Measurements from ENCODE around the gene FBXL13. TPM values are rescaled to one million over a fixed set of nuclear protein-coding genes. Genes with fewer than 3 reads are reported as not detected.

FBXL13 gene
- total RNA-seq, 1 donor from 2014 or later = 2.5 TPM

GRCh38 chr7:102890971-102891692, 183.5 kb downstream of the FBXL13 start:
- intact Hi-C loops (cut with DNase I) = no loop called here
- no peak for DNase-seq (ENCODE audit: low spot score)
- no peak for ATAC-seq

GRCh38 chr7:102890292-102890970, 184.2 kb downstream of the FBXL13 start:
- ATAC-seq (no peak), DNase-seq (ENCODE audit: low spot score) (no peak)
- intact Hi-C loops (cut with DNase I) = no loop called here

- intact Hi-C loops (cut with DNase I) = no loop called here
- DNase-seq (ENCODE audit: low spot score) = no peak
- ATAC-seq = no peak
These were observed 184.7 kb downstream of the FBXL13 start for GRCh38 chr7:102889851-102890250.

- ATAC-seq = no peak
- intact Hi-C loops (cut with DNase I) = no loop called here
- DNase-seq (ENCODE audit: low spot score) = no peak
These were observed 185.9 kb downstream of the FBXL13 start for GRCh38 chr7:102888561-102889233.

GRCh38 chr7:102883098-102883860, 191.3 kb downstream of the FBXL13 start:
- DNase-seq (ENCODE audit: low spot score) = no peak
- intact Hi-C loops (cut with DNase I) = no loop called here
- ATAC-seq = no peak

DNA sequence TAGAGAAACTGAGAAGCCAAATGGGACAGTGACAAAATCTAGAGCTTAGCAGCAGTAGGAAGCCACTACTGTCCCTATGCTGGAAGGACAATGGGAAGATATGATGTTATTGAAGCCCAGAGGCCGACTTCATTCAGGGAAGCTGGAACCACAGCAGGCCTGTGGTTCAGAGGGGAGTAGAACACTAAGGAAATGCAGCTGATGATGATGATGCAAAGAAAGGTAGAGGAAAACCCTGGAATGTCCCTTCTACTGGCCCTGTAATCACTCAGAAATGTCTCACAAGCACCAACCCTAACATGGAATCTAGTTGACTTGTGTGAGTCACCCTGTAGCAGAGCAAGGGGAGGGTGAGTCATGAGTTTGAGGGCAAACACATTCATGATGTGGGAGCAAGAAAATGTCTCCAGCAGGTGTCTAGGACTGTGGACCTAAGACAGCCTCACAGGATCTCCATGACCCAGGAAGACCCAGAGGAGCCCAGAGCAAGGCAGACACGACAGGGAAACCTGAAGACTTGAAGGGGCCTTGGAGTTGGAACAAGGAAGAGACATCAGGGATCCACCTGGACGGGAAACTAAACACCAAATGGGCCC, 198.8 kb downstream of the FBXL13 start:
- ATAC-seq = no peak
- DNase-seq (ENCODE audit: low spot score) = no peak
- intact Hi-C loops (cut with DNase I) = no loop called here

DNA sequence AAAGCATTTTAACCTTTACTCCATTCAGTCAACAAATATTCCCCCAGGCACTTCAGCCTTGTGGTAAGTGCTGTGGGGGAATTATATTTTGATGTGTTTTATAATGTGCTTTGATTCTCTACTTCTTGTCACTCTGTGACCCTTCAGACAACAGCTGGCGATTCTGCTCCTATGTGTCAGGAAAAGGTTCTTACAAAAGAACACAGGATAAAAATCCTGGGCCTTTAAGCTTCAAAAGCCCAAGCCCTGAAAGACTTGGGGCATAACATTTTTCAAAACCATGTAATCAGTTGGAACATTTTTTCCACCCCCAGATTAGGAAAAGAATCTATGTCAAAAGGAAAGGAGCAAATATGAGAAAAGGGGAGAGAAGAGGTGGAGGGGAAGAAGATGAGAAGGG, 199.6 kb downstream of the FBXL13 start:
- ATAC-seq (no peak), DNase-seq (ENCODE audit: low spot score) (no peak)
- intact Hi-C loops (cut with DNase I) = no loop called here

- ATAC-seq (no peak), DNase-seq (ENCODE audit: low spot score) (no peak)
- intact Hi-C loops (cut with DNase I) = no loop called here
These were observed 200.3 kb downstream of the FBXL13 start for GRCh38 chr7:102874166-102874829.

DNA sequence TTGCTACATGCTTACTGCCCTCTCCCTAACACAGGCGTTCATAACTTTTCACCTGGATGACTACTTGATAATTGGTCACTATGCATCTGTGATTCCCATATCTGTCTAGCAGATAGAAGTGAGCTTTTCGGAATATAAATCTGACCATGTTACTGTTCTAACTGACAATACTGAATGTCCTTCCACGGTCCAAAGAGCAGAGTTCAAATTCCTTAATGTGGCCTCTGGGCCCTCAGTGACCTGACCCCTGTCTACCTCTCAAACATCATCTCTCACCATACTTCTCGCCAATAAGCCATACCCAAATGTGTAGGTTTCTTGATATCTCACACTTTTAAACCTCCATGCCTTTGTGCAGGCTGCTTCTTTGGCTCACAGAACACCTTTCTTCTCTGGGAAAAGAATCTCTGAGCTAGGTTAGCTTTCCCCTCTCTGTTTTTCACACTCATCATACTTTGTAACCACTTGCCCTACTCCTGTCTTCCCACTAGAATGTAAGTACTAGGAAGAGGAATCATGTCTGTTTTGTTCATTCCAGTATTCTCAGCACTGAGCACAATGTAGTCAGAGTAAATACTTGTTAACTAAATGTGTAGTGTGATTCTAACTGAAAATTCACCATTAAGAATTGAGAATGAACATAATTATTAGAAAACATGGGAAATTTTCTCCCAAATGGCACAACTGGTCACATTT, 201.0 kb downstream of the FBXL13 start:
- intact Hi-C loops (cut with DNase I) = no loop called here
- DNase-seq (ENCODE audit: low spot score) (no peak), ATAC-seq (no peak)

- intact Hi-C loops (cut with DNase I) = no loop called here
- ATAC-seq (no peak), DNase-seq (ENCODE audit: low spot score) (no peak)
These were observed 202.1 kb downstream of the FBXL13 start for GRCh38 chr7:102872460-102872859.

DNA sequence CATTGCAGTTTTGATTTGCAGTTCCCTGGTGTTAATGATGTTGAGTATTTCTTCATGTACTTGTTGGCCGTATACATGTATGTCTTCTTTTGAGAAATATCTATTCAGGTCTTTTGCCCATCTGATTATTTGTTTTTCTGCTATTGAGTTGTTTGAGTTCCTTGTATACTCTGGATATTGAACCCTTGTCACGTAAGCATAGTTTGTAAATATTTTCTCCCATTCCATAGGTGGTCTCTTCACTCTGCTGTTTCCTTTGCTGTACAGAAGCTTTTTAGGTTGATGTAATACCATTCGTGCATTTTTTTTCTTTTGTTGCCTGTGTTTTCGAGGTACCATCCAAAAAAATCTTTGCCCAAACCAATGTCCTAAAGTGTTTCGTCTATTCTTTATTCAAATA, 205.4 kb downstream of the FBXL13 start:
- intact Hi-C loops (cut with DNase I) = no loop called here
- ATAC-seq (no peak), DNase-seq (ENCODE audit: low spot score) (no peak)

GRCh38 chr7:102866535-102867215, 207.9 kb downstream of the FBXL13 start:
- DNase-seq (ENCODE audit: low spot score) (no peak), ATAC-seq (no peak)
- intact Hi-C loops (cut with DNase I) = no loop called here

GRCh38 chr7:102864958-102865357, 209.6 kb downstream of the FBXL13 start:
- intact Hi-C loops (cut with DNase I) = no loop called here
- ATAC-seq (no peak), DNase-seq (ENCODE audit: low spot score) (no peak)

GRCh38 chr7:102860351-102860811, 214.2 kb downstream of the FBXL13 start:
- no peak for DNase-seq (ENCODE audit: low spot score)

GRCh38 chr7:102859799-102860125, 214.8 kb downstream of the FBXL13 start:
- DNase-seq (ENCODE audit: low spot score) (no peak), ATAC-seq (no peak)
- intact Hi-C loops (cut with DNase I) = no loop called here

More at GRCh38 chr7:102860351-102860811, 214.2 kb downstream of the FBXL13 start:
- intact Hi-C loops (cut with DNase I) = no loop called here
- peak; percentile 48 for ATAC-seq

- ATAC-seq (no peak), DNase-seq (ENCODE audit: low spot score) (no peak)
These were observed 215.4 kb downstream of the FBXL13 start for GRCh38 chr7:102859084-102859798.

DNA sequence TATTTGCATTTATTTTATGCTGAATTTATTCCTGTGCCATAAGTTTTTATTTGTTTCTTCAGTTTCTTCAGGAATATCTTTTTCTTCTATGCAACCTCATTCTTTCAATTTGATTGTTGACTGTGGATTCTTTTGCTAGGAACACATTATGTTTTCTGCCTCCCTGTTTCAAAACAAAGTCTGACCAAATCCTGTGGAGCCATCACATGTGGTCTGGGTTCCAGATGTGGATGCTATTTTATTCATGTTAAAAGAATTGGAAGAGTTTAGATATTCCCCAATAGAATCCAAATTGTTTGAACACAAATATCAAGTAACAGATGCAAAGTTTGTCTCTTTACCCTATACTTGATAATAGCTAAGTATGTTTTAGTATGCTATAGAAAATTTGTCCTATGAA, 218.6 kb downstream of the FBXL13 start:
- ATAC-seq (no peak), DNase-seq (ENCODE audit: low spot score) (no peak)
- intact Hi-C loops (cut with DNase I) = no loop called here

More at GRCh38 chr7:102859084-102859798, 215.4 kb downstream of the FBXL13 start:
- intact Hi-C loops (cut with DNase I) = no loop called here
